Nephron progenitor cell (in vitro differentiated cells): ENCODE data around the gene GRPEL2.
A peak's percentile ranks its signal among the peaks of the same experiment; 100 is the strongest.

ENCODE experiments used
- DNase-seq: peaks from one replicate; pipeline ENCODE4 v3.0.0; 2021
- H3K27ac Mint-ChIP-seq: 2 replicates; pipeline ENCODE4 v1.8.0; 2021; ENCODE audit warnings: mild to moderate bottlenecking, moderate library complexity, mixed read lengths
- H3K27me3 Mint-ChIP-seq: 2 replicates; pipeline ENCODE4 v1.8.0; 2021; ENCODE audit warnings: mild to moderate bottlenecking, low read depth, mixed read lengths; ENCODE audit not compliant: poor library complexity
- H3K36me3 Mint-ChIP-seq: 2 replicates; pipeline ENCODE4 v1.8.0; 2021; ENCODE audit warnings: low read depth, mixed read lengths
- H3K4me1 Mint-ChIP-seq: 2 replicates; pipeline ENCODE4 v1.8.0; 2021; ENCODE audit warnings: mixed read lengths
- H3K4me3 Mint-ChIP-seq: 2 replicates; pipeline ENCODE4 v1.8.0; 2021; ENCODE audit warnings: mild to moderate bottlenecking, moderate library complexity, mixed read lengths
- H3K9me3 Mint-ChIP-seq: 2 replicates; pipeline ENCODE4 v1.8.0; 2021; ENCODE audit warnings: mild to moderate bottlenecking, moderate library complexity, mixed read lengths
- TF ChIP-seq, protein P1 (sequence below): fragments of 200-600 bp; sonication (generic); IDR thresholded peaks from 2 replicates; pipeline ENCODE4 v1.5.0; 2021; ENCODE audit warnings: antibody characterized with exemption

Gene GRPEL2

DNA sequence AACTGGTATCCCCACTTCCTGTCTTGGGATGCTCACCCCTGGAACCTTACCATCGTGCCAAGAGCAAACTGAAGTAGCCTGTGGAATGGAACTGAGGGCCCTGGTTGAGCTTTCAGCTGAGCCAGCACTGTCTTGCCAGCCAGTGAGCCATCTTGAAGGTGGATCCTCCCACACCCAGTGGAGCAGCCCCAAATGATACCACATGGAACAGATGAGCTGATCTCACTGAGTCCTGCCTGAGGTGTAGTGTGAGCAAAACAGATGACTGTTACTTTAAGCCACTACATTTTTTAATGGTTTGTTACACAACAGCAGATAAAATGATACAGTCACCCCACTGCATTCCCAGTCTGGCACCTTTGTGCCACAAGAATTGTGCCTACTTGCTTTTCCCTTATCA is 10.4 kb downstream of the GRPEL2 start:
- Mint-ChIP-seq H3K27me3 (peaks cover 5% of the 10 kb centered on the region), H3K4me1 (peaks cover 22% of the 10 kb centered on the region), H3K36me3 (peaks cover 45% of the 10 kb centered on the region), H3K4me3 (no peak overlapping the region), H3K27ac (no peak overlapping the region), H3K9me3 (no peaks in the 10 kb centered on the region)
- TF ChIP-seq, protein P1, sequence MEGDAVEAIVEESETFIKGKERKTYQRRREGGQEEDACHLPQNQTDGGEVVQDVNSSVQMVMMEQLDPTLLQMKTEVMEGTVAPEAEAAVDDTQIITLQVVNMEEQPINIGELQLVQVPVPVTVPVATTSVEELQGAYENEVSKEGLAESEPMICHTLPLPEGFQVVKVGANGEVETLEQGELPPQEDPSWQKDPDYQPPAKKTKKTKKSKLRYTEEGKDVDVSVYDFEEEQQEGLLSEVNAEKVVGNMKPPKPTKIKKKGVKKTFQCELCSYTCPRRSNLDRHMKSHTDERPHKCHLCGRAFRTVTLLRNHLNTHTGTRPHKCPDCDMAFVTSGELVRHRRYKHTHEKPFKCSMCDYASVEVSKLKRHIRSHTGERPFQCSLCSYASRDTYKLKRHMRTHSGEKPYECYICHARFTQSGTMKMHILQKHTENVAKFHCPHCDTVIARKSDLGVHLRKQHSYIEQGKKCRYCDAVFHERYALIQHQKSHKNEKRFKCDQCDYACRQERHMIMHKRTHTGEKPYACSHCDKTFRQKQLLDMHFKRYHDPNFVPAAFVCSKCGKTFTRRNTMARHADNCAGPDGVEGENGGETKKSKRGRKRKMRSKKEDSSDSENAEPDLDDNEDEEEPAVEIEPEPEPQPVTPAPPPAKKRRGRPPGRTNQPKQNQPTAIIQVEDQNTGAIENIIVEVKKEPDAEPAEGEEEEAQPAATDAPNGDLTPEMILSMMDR = no peak
- DNase-seq = no peak

GRCh38 chr5:149356391-149356790 is 11.1 kb downstream of the GRPEL2 start:
- TF ChIP-seq, protein P1 = no peak
- Mint-ChIP-seq H3K36me3 (peaks cover 39% of the 10 kb centered on the region), H3K27ac (no peak overlapping the region), H3K4me1 (peaks cover 22% of the 10 kb centered on the region), H3K4me3 (no peak overlapping the region), H3K9me3 (no peaks in the 10 kb centered on the region), H3K27me3 (peaks cover 5% of the 10 kb centered on the region)
- no peak for DNase-seq

- peaks cover 22% of the 10 kb centered on the region for H3K4me1 Mint-ChIP-seq
- peak within 1 kb of the TSS; percentile 90 for H3K4me3 Mint-ChIP-seq
- no peak within 1 kb of the TSS for H3K27ac Mint-ChIP-seq
- H3K27me3 Mint-ChIP-seq = peaks cover 11% of the 10 kb centered on the region
- TF ChIP-seq, protein P1 = no peak
- H3K9me3 Mint-ChIP-seq = no peaks in the 10 kb centered on the region
- H3K36me3 Mint-ChIP-seq = peaks cover 27% of the 10 kb centered on the region
- peak; percentile 94 for DNase-seq
Measured at GRCh38 chr5:149357370-149358293, 12.3 kb downstream of the GRPEL2 start, which contains the start of gene PCYOX1L. TSS of gene PCYOX1L (plus strand) at chr5:149358046. CDS start at chr5:149358069, 23 bp downstream.

DNA sequence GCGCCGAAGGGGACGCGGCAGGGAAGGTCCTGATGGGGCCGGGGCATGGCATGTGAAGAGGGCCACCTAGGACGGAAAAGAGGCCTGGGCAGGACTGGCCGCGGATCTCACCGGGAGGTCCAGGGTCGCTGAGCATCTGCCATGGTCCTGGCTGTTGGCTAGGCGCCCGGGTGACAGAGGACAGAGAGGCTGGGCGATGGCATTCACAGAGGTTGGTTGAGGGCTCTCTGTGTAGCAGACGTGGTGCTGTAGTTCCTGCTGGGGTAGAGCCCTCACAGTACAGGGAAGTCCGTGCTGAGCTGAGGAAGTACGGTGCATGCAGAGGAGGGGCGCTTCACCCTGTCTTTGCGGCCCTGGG is 13.0 kb downstream of the GRPEL2 start:
- no peak for DNase-seq
- TF ChIP-seq, protein P1 = no peak
- peaks cover 22% of the 10 kb centered on the region for H3K4me1 Mint-ChIP-seq
- H3K27me3 Mint-ChIP-seq = peaks cover 12% of the 10 kb centered on the region
- no peak overlapping the region for H3K27ac Mint-ChIP-seq
- H3K9me3 Mint-ChIP-seq = no peaks in the 10 kb centered on the region
- H3K4me3 Mint-ChIP-seq = peak overlapping the region; percentile 90
- peaks cover 24% of the 10 kb centered on the region for H3K36me3 Mint-ChIP-seq

DNA sequence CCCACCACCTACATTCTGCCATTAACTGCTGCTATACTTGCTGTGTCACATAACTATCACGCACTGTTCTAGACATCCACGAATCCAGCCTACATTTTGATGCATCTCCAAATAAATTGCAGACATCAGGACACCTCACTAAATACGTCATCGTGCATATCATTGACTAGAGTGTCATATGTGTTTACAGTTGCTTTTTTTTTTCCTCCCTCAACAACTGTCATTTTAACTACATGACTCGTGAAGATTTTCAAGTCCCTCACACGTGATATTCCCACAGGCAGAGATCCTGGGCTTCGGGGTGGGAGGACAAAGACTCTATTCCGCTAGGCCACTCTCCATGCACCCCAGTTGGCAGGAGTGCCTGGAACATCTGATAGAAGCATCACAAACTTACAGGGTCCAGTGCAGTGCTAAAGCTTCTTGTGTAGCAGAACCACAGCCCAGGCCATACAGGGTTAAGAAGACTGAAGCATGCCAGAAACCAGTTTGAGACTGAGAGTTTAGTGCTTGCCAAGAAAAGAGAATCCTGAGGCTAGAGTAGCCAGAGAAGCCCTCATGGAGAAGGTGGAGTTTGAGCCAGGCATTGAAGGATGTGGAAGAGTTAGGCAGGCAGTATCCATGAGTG is 13.7 kb downstream of the GRPEL2 start:
- Mint-ChIP-seq H3K27ac (no peak overlapping the region), H3K27me3 (peaks cover 12% of the 10 kb centered on the region), H3K4me3 (peak overlapping the region; percentile 90), H3K9me3 (no peaks in the 10 kb centered on the region), H3K4me1 (peaks cover 22% of the 10 kb centered on the region), H3K36me3 (peaks cover 18% of the 10 kb centered on the region)
- TF ChIP-seq, protein P1 = no peak
- DNase-seq = no peak
